Activated CD4-positive, CD25-positive, alpha-beta regulatory T cell treated with anti-CD3 and anti-CD28 coated beads, Interleukin-2, amount 50 U/mL, for 24 hours (primary cell): ENCODE measurements around the gene PEF1.

Source experiments
- ATAC-seq, 2 donors: fragments of 150-1000 bp; cut with Tn5 transposase; one replicate each; pipeline ENCODE4 v1.10.0; 2021; ENCODE audit warnings: mild to moderate bottlenecking in 1 of 2, moderate library complexity in 1 of 2

The PEF1 gene

DNA sequence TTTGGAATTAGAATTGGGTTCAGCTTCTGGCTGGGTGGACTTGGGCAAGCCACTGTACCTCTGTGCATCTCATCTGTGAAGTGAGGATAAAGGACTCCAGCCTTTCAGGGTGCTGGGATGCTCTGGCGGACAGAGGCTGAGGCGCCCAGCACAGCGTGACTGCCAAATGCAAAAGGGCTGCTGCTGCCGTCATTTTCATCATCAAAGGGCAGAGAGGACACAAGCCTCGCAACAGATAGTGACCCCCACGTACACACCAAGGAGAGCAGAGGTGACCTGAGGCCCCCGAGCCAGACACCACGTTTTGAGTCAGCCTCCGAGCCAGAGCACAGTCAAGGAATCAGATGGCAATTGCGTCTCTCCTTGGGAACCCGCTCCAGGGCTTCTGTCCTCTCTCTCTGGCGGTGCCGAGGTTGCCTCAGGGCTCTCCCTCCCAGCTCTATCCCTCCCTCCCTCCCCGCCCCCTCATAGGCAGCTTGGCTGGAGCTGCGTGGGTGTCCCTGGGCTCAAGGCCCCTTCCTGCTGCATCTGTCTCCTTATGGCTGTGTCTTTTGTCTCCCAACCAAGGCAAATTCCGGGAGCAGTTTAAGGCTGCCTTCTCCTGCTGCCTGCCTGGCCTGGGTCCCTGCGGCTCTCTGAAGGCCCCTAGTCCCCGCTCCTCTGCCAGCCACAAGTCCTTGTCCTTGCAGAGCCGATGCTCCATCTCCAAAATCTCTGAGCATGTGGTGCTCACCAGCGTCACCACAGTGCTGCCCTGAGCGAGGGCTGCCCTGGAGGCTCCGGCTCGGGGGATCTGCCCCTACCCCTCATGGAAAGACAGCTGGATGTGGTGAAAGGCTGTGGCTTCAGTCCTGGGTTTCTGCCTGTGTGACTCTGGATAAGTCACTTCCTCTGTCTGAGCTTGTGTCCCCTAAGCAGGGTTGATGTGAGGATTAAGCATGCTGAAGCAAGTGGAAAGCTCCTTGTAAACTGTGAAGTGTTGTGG, 18.2 kb downstream of the PEF1 start:
- ATAC-seq = no peak

DNA sequence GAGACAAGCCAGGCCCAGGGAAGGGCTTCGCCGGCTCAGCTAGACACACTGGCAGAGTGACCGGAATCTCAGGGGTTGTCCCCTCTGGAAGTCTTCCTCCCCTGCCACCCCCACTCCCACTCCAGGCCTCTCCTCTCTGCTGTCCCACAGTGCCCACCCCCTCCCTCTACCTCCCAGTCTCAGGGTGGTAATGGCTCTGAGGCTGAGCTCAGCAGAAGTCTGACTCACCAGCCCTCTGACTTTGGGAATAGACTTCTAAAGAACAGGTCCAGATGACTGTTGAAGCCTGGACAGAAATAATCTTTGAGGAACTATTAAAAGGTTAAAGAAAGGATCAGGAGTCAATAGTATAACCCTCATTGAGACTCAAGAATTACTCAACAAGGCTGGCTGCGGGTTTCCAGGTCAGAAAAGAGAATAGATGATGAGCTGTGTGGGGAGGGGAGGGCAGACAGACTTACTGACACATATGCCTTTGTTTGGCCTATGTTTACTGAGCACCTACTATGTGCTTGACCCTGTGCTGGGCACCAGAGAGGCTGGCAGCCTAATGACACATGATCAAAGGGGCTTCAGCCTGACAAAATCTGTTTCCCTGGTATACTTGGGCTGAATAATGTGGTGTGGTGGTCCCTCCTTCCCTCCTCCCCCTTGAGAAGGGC, 19.0 kb downstream of the PEF1 start:
- ATAC-seq = no peak

DNA sequence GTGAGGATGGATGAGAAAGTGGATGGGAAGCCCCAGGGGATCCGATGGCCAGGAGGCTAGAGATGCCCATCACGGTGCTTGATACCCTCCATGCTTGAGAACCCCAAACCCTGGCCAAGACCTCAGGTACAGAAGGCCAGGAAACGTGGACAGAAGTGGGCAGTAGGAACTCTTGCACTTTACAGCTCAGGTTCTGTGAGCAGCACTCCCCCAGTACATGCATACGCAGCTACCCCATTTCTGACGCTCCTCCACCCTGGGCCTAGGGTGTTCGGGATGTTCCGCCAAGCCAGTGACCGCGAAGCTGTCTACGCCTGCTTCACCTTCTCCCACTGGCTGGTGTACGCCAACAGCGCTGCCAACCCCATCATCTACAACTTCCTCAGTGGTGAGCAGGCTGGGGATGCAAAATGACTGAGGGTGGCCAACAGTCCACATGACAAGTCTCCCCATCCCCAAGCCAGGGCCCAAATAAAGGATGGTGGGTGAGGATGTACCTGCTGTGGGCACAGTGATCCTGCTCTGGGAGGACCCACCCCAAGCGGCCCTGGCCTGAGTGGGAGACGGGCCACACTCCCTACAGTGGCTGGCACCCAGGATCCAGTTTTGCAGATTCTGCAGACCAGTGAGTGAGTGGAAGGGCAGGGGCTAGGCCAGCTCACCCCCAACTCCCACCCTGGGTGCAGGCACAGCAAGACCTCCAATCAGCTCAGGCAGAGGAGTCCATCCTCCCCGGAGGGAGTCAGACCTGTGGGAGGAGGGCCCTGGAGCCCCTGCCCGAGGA, 19.8 kb downstream of the PEF1 start:
- ATAC-seq = no peak

DNA sequence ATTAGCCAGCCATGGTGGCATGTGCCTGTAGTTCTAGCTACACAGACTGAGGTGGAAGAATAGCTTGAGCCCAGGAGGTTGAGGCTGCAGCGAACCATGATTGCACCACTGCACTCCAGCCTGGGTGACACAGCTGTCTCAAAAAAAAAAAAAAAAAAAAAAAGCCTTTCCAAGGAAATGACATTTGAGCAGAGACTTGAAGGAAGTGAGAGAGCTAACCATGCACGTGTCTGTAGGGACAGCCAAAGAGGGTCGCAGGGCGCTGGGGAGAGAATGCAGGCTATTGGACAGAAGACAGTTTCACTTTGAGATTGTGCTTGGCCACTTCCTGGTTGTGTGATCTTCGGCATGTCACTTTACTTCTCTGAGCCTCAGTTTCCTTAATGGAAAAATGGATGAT, 20.4 kb downstream of the PEF1 start:
- ATAC-seq = no peak

DNA sequence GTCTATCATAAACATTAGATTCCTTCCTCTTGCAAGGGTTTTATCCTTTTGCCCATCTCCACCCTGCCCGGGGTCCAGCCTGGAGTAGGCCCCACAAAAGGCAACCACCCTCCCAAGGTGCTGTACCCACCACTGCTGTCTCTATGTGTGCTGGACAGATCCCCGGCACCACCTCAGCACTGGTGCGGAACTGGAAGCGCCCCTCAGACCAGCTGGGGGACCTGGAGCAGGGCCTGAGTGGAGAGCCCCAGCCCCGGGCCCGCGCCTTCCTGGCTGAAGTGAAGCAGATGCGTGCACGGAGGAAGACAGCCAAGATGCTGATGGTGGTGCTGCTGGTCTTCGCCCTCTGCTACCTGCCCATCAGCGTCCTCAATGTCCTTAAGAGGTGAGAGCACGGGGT, 21.3 kb downstream of the PEF1 start:
- ATAC-seq = no peak

DNA sequence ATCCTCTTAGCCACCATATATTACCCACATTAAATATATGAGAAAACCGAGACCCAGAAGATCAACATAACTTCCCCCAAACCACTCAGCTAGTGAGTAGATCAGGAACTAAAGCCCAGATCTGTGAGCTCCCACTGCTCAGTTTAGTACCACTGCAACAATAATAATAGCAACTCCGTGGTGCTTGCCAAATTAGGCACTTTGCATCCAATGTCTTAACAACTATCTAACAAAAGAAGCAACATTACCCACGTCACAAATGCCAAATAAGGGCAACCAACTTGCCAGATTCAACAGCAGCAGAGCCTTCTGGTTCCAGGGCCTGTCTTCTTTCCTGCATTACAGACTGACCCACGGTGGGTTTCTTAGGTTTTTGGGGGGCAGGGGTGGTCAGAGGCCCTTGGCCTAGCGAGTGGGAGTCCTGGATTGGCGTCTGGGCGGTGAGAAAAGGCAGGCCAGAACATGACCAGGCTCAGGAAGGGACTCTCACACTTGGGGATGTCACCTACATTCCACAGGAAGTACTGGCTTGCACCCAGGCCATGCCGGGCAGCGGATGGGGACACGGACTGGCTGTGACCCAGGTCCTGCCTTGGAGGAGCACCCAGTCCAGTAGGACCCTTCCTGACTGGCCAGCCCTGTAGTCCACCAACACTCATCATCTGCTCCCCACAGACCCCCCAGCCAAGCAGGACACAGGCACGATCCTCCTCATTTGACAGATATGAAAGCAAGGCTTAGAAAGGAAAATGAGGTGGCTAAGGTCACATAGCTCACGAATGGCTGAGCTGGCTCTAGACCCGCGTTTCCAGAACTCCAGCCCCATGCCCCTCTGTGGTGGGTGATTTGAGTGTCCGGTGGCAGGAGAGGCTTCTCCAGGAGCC, 22.6 kb downstream of the PEF1 start:
- ATAC-seq = no peak

DNA sequence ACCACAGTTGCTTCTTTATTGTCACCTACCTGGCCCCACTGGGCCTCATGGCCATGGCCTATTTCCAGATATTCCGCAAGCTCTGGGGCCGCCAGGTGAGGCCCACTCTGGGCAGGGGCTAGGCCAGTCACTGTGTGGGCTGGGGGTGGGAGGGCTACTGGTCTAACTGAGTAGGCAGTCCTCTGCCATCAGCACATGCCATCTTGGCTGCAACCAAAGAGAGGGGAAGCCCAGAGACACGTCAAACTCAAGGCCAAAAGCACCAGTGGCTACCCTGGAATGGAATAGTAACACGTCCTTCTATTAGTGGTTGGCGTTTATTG, 23.2 kb downstream of the PEF1 start:
- no peak for ATAC-seq

DNA sequence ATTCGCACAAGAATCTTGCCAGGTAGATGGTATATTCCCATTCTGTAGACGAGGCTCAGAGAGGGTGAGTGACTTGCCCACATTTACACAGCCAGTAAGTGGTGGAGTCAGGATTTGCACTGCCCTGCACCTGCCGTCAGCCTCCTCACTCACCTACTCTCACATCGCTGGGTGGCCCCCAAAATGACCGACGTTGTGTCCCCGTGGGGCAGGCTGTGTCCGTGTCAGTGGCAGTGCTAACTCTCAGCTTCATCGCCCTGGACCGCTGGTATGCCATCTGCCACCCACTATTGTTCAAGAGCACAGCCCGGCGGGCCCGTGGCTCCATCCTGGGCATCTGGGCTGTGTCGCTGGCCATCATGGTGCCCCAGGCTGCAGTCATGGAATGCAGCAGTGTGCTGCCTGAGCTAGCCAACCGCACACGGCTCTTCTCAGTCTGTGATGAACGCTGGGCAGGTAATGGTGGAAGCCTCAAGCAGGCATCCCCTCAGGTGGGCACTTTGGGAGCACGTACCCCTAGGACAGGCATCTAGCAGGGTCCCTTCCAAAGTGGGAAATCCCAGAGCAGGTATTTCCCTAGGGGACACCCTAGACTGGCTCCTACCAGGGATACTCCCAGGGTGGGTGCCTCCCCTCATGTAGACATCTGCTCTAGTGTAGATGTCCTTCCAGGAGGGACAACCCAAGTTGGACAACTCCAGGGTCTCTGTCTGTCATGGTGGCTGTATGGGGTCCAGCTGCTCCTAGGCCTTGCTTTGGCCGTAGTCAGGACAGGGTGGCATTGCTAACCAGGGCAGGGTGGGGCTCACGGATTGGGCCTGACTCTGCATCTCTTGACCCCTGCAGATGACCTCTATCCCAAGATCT, 23.8 kb downstream of the PEF1 start:
- no peak for ATAC-seq

DNA sequence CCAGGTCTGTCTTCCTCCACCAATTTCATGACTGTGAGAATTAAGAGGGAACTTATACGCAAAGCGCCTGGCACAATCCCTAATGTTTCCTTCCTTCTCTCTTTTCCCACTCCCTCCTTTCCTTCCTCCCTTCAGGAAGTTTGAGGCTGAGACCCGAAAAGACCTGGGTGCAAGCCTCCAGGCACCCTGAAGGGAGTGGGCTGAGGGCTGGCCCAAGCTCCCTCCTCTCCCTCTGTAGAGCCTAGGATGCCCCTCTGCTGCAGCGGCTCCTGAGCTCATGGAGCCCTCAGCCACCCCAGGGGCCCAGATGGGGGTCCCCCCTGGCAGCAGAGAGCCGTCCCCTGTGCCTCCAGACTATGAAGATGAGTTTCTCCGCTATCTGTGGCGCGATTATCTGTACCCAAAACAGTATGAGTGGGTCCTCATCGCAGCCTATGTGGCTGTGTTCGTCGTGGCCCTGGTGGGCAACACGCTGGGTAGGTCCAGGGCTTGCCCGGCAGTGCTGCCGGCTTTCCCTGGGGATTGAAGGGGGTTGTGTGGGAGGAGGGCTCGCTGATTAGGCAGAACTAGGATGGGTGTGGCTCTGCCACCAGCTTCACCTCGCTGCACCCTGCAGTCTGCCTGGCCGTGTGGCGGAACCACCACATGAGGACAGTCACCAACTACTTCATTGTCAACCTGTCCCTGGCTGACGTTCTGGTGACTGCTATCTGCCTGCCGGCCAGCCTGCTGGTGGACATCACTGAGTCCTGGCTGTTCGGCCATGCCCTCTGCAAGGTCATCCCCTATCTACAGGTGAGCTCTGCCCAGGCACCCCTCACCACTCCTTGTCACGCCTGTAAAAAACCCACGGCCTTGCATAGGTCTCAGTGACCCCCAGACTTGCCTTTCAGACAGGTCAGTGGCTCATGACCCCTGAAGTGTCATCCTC, 25.5 kb downstream of the PEF1 start:
- ATAC-seq = no peak

DNA sequence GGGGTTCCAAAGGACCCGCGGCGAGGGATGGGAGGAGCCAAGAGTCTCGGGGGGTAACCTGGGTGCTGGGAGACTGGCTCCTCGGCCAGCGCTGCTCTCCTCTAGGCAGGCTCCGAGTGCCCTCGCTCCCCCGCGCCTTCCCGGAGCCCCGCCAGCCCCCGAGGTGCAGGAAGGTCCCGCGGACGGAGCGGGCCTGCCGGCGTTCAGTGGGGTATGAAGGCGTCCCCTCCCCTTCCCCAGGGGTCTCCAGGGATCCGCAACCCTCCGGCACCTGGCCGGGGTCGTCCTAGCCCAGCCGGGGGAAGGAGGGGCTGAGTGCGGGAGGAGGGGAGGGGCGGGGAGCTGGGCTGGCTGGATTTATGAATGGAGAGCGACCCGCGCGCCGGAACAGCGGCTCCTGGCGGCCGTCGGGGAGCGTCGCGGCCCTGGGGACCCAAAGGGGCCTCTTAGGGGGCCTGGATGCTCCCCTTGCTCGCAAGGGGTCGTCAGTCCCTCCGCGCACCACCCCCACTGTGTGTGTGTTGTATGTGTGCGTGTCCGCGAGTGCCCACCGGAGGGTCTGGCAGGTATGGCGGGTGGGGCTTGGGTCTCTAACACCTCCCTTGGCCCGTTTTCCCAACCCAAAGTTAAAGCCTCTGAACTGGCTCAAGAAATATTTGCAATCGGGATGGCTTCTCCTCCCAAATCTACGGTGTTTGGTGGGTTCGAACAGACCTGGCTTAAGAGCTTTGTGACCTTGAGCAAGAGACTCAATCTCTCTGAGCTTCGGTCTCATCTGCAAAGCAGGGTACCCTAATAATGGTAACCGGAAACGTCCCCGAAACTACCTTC, 26.5 kb downstream of the PEF1 start:
- ATAC-seq = peak; percentile 63 to 69

DNA sequence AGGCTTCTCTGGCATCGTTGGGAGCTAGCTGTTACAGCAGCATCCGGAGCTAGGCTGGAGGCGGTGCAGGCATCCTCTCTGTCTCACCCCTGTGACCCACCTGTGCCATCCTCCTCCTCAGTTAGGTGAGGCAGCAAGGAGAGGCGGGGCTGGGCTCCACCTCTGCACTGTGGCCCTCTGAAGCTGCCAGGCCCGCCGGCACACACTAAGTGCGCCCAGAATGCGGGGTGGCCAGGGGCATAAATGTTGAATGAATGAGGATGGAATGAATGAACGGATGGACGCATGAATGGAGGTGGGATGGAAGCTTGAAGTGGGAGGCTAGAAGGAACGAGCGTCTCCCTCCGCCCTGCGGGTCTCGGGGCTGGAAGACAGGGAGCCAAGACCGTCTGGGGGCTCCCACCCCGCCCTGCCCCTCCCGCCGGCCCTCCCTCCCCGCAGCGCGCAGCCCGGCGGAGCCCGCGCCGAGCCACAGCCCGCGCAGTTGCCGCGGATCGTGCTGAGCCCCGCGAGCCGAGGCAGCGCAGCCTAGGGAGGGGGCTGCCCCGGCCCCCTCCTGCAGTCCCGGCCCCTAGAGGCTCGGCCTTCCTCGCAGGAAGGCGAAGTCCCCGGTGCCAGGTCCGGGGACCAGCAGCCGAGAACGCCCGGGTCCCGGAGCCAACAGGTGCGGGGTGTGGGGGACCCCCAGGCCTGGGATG, 27.3 kb downstream of the PEF1 start, which contains the start of gene HCRTR1:
Gene HCRTR1 (plus strand): TSS at position 472 of the 698 bp plus-strand sequence. CDS start 1,504 bp downstream, outside the sequence.
- ATAC-seq = peak in 1 of 2 donors; percentile 46

DNA sequence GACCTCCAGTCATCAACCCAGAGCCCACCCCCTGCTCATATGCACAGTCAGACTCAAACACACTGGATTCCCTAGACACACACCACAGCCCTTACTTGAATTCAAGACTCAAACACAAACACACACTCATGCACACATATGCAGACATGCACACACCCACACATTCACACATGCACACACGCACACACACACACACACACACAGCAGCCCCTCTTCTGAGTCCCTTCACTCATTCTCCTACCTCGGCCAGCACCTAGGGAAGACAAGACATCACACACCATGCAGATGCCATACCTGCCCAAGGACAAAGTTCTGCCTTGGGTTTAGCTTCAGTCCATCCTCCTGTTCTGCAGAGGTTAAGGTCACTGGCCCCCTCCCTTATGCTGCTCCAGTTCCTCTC, 28.7 kb downstream of the PEF1 start:
- no peak for ATAC-seq

DNA sequence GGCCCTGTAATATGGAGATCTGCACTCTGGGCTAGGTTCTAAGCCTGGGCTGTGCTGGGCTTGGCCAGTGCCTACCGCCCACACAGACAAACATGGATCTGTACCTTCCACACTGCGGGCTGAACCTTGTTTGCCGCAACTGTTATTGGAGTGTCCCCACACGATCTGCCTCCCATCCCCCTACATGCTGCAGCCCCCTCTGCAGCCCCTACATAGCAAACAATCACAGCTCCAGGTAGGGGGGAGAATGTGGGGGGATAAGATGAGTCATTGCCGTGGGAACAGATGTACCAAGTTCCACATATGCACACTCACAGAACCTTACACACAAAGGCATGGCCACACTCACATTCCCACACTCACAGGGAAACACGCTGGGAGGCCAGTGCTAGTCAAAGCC, 29.3 kb downstream of the PEF1 start:
- ATAC-seq = no peak

DNA sequence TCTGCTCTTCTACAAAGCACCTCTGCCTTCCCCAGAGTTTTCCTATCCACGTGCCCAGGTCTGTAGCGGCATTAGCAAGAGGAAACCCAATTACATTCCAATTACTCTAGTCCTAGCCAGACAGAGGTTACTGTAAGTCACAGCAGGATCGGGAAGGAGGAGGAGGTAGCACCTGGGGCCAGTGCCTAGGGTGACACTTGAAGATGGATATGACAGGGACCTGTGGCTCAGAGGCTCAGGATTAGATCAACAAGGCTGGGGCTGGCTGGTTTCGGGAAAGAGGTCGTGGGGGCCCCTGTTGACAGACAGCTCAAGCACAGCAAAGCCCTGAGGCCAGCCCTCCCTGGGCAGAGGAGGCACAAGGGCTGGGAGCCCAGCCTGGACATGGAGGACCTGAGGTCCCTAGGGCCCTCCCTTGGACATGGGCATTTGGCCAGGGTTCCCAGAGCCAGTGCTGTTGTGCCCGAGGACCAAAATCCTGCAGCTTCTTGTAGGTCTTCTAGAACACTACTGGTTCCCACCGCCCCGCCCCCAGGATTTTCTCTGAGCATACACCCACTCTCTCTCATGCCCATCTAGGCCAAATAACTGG, 30.2 kb downstream of the PEF1 start:
- ATAC-seq = no peak

DNA sequence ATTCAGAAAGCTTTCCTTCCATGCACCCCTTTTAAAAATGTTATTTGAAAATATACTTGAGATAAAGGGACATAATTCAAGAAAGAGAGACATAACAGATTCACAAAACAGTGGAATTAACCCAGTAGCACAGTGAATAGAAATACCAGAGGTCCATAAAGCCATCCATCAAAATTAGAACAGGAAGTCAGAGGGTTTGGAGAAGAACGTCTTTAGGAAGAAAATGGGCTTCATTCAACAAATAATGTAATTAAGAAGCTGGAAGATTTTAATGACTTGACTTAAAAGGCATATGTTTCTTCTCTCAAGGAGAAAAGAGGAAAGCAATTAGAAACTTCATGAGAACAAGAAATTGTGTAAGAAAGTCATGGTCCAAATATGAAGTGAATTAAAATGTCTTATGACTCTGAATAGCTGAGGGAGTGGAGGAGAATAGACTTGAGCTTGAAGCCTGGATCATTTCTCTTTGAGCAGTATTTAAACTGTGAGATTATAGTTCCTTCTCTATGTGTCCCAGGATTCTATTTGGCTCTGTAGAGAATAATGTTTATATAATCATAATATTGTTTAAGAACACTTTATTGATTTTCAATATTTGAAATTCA, 35.1 kb downstream of the PEF1 start:
- no peak for ATAC-seq

DNA sequence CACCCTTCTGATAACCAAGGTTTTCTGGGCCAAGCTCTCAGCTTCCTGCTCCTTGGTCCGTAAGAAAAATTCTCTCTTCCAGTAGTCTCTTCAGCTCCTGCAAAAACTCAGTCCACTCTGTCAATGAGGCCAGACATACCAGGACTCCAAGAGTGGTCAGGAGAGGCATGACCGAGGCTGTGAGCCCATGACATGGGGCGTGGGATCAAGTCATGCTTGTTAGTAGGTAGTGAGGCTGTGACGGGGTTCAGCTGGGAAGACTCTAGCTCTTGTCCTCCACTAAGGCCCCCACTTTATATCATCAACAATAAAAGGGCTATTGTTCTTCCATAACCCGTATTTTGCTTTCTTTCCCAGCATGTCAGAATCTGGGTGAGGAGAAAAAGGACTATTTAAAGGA, 37.3 kb downstream of the PEF1 start:
- ATAC-seq = no peak

DNA sequence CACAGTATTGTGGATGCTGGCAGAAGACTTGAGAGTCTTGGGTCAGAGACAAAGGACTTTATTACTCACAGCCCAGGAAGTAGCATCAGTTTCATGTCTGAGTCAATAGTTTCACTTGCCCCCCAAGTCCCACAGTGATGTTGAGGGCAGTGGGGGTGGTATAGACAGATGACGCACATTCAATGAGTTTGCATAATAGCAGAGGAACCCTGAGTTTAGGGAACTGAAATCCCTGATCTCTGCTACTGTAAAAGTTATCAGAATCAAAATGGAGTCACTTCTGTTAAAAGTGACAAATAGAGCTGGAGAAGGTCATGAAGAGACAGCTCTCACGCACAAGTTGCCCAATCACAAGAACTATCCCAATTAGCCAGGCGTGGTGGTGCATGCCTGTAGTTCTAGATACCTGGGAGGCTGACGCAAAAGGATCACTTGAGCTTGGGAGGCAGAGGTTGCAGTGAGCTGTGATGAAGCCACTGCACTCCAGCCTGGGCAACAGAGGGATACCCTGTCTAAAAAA, 38.7 kb downstream of the PEF1 start:
- peak; percentile 97 to 99 for ATAC-seq
